Adrenal gland (tissue), 5 donors: ENCODE measurements around the gene LPP.

Experiments used
- POLR2A ChIP-seq, 2 donors: fragments of 450-650 bp; IDR thresholded peaks; one replicate each; pipeline ENCODE4 v1.6.1; 2017; ENCODE audit warnings: antibody characterized with exemption in 2 of 2, mild to moderate bottlenecking in 2 of 2, moderate library complexity in 1 of 2
- TF ChIP-seq, protein P1 (sequence below), 6 experiments: fragments of 450-650 bp in 4 of 6; fragments of 200-600 bp in 2 of 6; sonication (generic) in 1 of 6; IDR thresholded peaks; 1 replicate in 5 of 6; 2 replicates in 1 of 6; pipeline versions ENCODE4 v1.5.1 to v1.8.0; 2016 to 2021; ENCODE audit warnings: antibody characterized with exemption in 6 of 6, mild to moderate bottlenecking in 2 of 6, moderate library complexity in 1 of 6
- donor health status: DM: no; HTN: no; CAD: no.

DNA sequence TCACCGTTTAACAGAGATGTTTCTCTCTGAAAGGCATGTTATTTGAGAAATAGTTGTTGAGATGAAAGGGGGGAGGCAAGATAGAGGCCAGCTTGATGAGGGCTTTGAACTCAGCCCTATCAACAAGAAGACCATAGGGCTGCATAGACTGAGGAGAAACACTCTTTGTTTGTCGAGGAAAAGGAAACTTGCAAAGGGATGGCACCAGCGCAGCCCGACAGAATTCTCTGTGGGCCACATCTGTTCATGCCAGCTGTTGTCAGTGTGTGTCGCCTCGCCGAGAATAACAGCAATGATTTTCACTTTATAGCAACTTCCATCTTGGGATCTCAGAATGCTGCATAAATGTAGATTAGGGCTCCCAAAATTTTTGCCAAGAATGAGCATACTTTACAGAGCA is 539.5 kb downstream of the LPP start:
- TF ChIP-seq, protein P1, sequence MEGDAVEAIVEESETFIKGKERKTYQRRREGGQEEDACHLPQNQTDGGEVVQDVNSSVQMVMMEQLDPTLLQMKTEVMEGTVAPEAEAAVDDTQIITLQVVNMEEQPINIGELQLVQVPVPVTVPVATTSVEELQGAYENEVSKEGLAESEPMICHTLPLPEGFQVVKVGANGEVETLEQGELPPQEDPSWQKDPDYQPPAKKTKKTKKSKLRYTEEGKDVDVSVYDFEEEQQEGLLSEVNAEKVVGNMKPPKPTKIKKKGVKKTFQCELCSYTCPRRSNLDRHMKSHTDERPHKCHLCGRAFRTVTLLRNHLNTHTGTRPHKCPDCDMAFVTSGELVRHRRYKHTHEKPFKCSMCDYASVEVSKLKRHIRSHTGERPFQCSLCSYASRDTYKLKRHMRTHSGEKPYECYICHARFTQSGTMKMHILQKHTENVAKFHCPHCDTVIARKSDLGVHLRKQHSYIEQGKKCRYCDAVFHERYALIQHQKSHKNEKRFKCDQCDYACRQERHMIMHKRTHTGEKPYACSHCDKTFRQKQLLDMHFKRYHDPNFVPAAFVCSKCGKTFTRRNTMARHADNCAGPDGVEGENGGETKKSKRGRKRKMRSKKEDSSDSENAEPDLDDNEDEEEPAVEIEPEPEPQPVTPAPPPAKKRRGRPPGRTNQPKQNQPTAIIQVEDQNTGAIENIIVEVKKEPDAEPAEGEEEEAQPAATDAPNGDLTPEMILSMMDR (IDR thresholded peaks at IDR 0.05): no peak
- no peak for TF ChIP-seq POLR2A (IDR thresholded peaks at IDR 0.05)
